Left colon (tissue), 2 donors: ENCODE results near the gene TMC8. TPM values are rescaled to one million over a fixed set of nuclear protein-coding genes. Genes with fewer than 3 reads are reported as not detected.

Experiments used
- ATAC-seq: fragments of 200-7000 bp; cut with Tn5 transposase; one replicate; pipeline ENCODE4 v1.9.1; 2020; ENCODE audit warnings: mild to moderate bottlenecking, moderate library complexity
- DNase-seq, 2 donors: peaks; one replicate each; pipeline ENCODE4 v3.0.0-alpha.2; 2020
- intact Hi-C, 2 donors: fragments of 100-400 bp; cut with DNase I in 1 of 2; cut with micrococcal nuclease in 1 of 2; formaldehyde crosslinking; loops; one replicate each; pipeline versions ENCODE4 v1.11.2 to v1.14.0; 2022; cut with DNase I, micrococcal nuclease
- total RNA-seq, 2 donors: library from RNA; stranded (reverse); fragmentation: NEBNext Ultra II Directional; extraction: Animal tissue kit (Norgen Biotek cat#: 25700); gene quantifications; one replicate each; pipeline ENCODE4 v1.2.1, GENCODE V29; 2021
- donor health status: DM: no; HTN: no; CAD: no.
- donor health status: DM: yes; HTN: yes; CAD: no.

The TMC8 gene
- total RNA-seq, 2 donors from 2014 or later: 3.4 to 8.8 TPM

- no peak for DNase-seq
- intact Hi-C loops: no loop called here
- ATAC-seq: no peak
Measured at GRCh38 chr17:78120537-78120936, 10.0 kb upstream of the TMC8 start.

DNA sequence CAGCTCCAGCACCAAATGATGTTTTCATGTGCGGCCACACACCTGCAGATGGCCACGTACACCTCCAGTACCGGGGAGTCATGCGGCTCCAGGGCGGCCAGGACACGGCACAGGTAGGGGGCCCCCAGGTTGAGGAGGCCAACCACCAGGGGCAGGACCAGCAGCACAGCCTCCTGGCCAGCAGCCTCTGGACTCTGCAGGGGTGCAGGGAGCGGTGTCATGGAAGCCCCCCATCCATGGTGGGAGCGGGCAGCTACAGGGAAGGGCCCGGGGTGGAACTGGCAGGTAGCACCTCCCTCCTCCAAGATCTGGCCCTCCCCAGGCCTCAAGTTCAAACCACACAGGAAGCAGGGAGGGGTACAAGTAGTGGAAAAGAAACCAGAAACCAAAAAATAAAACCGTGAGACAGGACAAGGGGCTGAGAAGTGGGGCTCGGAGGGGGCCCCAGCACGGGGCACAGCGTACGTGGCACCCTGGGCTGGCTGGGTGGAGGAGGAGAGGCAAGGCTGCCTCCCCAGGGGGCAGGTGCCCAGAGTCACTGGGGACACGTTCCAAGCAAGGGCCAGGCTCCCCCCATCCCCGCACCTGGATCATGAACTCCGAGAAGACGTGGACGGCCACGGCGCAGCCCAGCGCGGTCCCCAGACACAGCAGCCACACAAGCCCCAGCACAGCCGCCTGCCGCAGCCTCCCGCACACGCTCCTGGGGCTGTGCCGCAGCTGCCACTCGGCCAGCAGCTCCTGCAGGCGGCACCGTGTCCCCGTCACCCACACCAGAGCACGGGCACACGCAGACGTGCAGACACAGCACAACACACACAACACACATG is 9.4 kb upstream of the TMC8 start:
- intact Hi-C loops: no loop called here
- DNase-seq: no peak

GRCh38 chr17:78121801-78122215 is 8.8 kb upstream of the TMC8 start:
- DNase-seq: no peak
- ATAC-seq: no peak
- intact Hi-C loops: no loop called here

More for the DNA sequence above, 9.4 kb upstream of the TMC8 start:
- no peak for ATAC-seq

DNA sequence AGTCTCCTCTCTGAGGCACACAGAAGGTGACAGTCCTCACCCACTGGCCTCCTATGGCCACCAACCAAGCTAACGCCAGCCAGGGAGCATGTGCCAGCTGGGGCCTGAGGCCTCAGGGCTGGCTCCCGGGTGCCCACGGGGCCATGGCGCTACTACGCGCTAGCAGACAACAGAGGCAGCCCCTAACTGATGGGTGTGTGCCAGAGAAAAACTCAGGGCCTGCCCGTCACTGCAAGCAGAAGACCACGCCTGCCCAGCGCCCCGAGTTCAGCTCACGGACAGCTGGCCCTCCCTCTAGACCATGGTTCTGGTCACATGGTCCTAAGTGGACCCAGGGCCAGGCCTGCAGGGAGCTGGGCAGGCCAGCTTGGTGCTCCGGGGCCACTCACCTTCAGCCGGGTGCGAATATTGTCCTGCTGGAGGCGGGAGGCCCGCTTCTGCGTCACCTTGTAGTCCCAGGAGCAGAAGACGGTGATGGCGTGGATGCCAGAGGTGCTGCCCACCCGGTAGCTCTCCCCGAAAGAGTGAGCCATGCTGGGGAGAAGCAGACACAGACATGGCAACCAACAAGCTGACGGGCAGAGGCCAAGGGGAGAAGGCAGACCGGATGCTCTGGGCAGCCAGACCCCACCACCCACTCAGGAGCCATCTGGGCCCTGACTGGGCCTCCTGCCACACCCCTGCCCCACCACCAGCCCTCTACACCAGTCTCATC is 8.2 kb upstream of the TMC8 start:
- no peak for ATAC-seq
- no peak for DNase-seq
- intact Hi-C loops: no loop called here

DNA sequence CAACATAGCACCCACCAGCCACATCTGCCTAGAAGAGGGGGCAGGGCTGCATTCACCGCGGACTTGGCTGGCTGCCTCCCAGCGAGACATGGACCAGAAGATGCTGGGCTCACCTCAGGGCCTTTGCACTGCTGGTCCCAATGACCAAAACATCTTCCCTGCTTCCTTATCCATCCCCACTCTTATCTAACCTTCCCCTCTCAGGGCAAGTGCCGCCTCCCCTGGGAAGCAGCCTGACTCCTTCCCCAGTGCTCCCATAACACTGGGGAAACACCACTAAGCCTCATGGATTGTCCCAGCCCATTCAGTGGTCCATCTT is 7.7 kb upstream of the TMC8 start:
- ATAC-seq (no peak), DNase-seq (no peak)
- intact Hi-C loops: no loop called here

DNA sequence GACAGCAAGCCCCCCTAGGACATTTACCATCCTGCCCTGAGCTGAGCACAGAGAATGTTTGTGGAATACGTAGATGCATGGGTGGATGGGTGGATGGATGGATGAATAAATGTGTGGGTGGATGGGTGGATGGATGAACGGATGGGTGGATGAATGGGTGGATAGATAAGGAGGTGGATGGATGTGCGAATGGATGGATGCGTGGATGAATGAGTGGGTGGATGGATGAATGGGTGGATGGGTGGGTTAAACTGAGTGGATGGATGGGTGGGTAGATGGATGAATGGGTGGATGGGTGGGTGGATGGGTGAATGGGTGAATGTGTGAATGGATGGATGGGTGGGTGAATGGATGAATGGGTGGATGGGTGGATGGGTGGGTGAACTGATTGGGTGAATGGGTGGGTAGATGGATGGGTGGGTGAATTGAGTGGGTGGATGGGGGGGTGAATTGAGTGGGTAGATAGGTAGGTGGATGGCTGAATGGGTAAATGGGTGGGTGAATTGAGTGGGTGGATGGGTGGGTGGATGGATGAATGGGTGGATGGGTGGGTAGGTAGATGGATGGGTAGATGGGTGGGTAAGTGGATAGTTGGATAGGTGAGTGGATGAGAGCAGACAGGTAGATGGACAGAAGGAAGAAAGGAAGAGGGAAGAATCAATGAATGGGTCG is 7.2 kb upstream of the TMC8 start:
- intact Hi-C loops: no loop called here

DNA sequence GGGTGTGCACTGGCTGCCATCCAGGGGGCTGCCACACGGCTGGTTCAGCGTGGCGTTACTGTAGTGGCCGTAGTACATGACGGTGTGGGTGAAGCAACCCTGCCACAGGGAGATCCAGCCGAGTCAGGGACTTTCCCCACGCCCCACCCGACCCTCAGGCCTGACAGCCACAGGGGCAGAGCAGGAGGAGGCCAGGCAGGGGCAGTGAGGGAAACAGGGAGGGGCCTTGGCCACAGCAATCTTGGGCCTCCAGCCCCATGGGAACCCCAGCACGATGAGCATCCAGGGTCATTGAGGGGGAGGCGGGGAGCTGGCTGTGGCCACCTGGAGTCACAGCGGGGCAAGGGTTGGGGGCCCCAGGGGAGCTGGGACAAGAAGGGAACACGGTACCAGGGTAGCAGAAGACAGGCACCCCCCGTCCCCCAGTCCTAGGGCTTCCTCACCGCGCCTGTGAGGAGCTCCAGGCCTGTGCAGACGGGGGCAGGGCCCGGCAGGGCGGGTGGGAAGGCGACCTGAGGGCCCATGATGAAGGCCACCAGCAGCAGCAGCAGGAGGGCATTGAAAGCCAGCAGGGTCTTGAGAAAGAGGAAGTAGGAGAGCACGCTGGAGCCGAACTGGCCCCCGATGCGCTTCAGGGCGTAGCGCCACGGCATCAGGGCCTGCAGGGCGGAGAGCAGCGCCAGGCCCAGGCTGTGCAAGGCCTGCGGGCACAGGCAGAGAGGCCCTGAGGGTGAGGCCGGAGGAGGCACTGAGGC is 6.3 kb upstream of the TMC8 start:
- DNase-seq (peak in 1 of 2 donors; percentile 32), ATAC-seq (no peak)
- intact Hi-C loops: no loop called here

More for the DNA sequence above, 7.2 kb upstream of the TMC8 start:
- no peak for DNase-seq
- ATAC-seq: no peak

- intact Hi-C loops: no loop called here
- ATAC-seq (no peak), DNase-seq (no peak)
Measured at GRCh38 chr17:78124836-78125137, 5.8 kb upstream of the TMC8 start.

GRCh38 chr17:78125138-78125913 is 5.2 kb upstream of the TMC8 start:
- ATAC-seq: no peak
- no peak for DNase-seq
- intact Hi-C loops: no loop called here

DNA sequence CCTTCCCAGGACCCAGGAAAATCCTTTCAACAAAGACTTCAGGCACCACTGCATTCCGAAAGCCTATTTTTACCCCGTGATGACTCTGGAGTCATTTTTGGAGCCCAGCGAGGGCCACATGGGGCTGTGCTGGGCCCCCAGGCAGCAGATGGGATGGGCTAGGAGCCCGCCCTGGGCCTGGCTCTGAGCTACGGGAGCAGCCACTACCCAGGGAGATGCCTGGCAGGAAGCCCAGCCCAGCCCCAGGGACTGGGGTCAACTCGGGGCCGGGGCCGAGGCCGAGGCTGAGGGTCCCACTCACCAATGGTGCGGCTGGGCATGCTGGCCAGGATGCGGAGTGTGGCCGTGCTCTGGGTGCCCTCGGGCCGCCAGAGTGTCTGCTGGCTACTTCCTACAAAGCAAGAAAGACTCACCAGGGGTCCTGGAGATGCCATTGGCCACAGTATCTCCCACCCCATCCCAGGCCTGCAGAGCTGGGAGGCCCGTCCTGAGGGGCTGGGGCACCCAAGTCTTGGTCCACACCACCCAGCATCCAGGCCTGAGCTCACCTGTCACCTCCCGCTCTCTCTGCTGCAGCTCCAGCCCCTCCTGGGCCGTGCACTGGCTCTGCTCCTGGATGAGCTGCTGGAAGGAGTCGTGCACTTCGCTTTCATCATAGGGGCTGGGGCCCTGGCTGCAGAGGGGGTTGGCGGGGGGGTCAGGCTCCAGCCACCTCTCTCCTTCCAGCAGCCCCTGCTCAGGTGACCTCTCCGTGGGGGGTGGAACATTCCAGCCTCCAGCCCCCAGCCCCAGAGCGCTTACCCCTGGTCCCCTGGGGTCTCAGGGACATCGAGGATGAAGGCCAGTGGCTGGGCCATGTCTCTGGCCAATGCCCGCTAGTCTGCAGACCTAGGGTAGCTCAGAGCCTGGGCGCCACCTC is 4.3 kb upstream of the TMC8 start:
- intact Hi-C loops: no loop called here
- ATAC-seq (no peak), DNase-seq (no peak)

DNA sequence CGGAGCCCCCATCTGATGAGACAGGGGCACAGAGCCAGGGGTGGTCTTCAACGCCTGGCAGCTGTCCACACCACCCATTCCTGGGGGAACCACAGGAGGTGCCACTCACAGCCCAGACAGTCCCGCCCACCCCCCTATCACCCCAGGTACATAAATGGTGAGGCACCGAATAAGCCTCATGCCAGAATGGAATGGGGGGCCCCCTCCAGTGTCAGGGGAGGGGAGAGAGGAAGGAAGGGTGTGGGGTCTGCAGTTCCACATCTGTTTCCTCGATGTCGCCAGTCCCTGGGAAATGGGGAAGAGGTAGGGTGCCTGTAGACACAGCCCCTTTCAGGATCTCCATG is 3.7 kb upstream of the TMC8 start:
- no peak for ATAC-seq
- no peak for DNase-seq
- intact Hi-C loops: no loop called here

GRCh38 chr17:78127239-78127887 is 3.2 kb upstream of the TMC8 start:
- DNase-seq (peak; percentile 81 to 82), ATAC-seq (peak; percentile 45)
- intact Hi-C loops: no loop called here

- intact Hi-C loops: no loop called here
- DNase-seq: peak in 1 of 2 donors; percentile 64
- peak; percentile 50 for ATAC-seq
Measured at GRCh38 chr17:78127888-78128550, 2.6 kb upstream of the TMC8 start.

GRCh38 chr17:78128551-78129350 is 1.8 kb upstream of the TMC8 start, which contains the start of gene TMC6:
TSS of gene TMC6 (minus strand) at chr17:78128755. CDS start at chr17:78126832, 1,923 bp downstream.
- peak; percentile 84 to 86 for DNase-seq
- ATAC-seq: peak; percentile 75
- intact Hi-C loops: no loop called here

GRCh38 chr17:78129351-78130089 is 1.1 kb upstream of the TMC8 start:
- ATAC-seq: no peak
- DNase-seq: no peak
- intact Hi-C loops: no loop called here
